Kidney (tissue), 14 donors: Measurements from ENCODE around the gene FRMD4A. TPM values are rescaled to one million over a fixed set of nuclear protein-coding genes. Genes with fewer than 3 reads are reported as not detected.

ENCODE experiments used
- DNase-seq, 5 donors: peaks; one replicate each; pipeline ENCODE4 v3.0.0-alpha.2; 2013 to 2020
- FAIRE-seq: peaks from 2 replicates; lab custom pipeline; 2012; peaks lifted over from hg19 to GRCh38; lab: Jason Lieb, UNC
- H3K27ac ChIP-seq, 2 donors: one replicate each; pipeline ENCODE4 v1.7.0; 2013; ENCODE audit warnings: low read depth in 2 of 2, low read length in 2 of 2, inconsistent platforms in 1 of 2
- H3K27me3 ChIP-seq: one replicate; pipeline ENCODE4 v1.7.1; 2013; ENCODE audit warnings: low read length, inconsistent platforms; ENCODE audit not compliant: control insufficient read depth, insufficient read depth
- H3K36me3 ChIP-seq, 3 donors: one replicate each; pipeline versions ENCODE4 v1.7.0 to v1.7.1; 2013; ENCODE audit warnings: low read length in 3 of 3, control low read depth in 1 of 3, inconsistent platforms in 1 of 3; ENCODE audit not compliant: insufficient read depth in 3 of 3, control insufficient read depth in 2 of 3
- H3K4me1 ChIP-seq, 3 donors: one replicate each; pipeline versions ENCODE4 v1.7.0 to v1.7.1; 2013; ENCODE audit warnings: low read length in 3 of 3, inconsistent platforms in 1 of 3, low read depth in 1 of 3; ENCODE audit not compliant: control insufficient read depth in 2 of 3, insufficient read depth in 2 of 3
- H3K4me3 ChIP-seq, 3 donors: one replicate each; pipeline versions ENCODE4 v1.7.0 to v1.8.1; 2013; ENCODE audit warnings: low read length in 3 of 3, control low read depth in 1 of 3, inconsistent platforms in 1 of 3
- H3K9ac ChIP-seq, 3 donors: one replicate each; pipeline versions ENCODE4 v1.7.0 to v1.7.1; 2013; ENCODE audit warnings: low read length in 3 of 3, control low read depth in 1 of 3, inconsistent platforms in 1 of 3
- H3K9me3 ChIP-seq, 3 donors: one replicate each; pipeline versions ENCODE4 v1.7.0 to v1.7.1; 2013; ENCODE audit warnings: low read length in 3 of 3, control low read depth in 1 of 3, inconsistent platforms in 1 of 3; ENCODE audit not compliant: control insufficient read depth in 2 of 3, insufficient read depth in 1 of 3
- CTCF ChIP-seq: IDR thresholded peaks from 3 replicates; pipeline ENCODE4 v1.5.1; 2012; ENCODE audit warnings: mild to moderate bottlenecking, moderate library complexity, borderline replicate concordance; ENCODE audit not compliant: insufficient read depth; ENCODE audit errors: extremely low read depth
- intact Hi-C: fragments of 100-400 bp; cut with DNase I; formaldehyde crosslinking; loops from one replicate; pipeline ENCODE4 v1.11.1; 2022
- polyA plus RNA-seq: library from polyadenylated mRNA; stranded (reverse); fragments of 350-450 nt; fragmentation: Illumina TruSeq; extraction: RNeasy Lipid Tissue Mini Kit (QIAGEN cat#74804); gene quantifications from one replicate; pipeline ENCODE4 v1.2.3, GENCODE V29; 2014; ENCODE audit warnings: low read depth, low replicate concordance; ENCODE audit not compliant: insufficient read depth
- total RNA-seq: library from RNA; stranded (reverse); fragmentation: NEBNext Ultra II Directional; extraction: Animal tissue kit (Norgen Biotek cat#: 25700); gene quantifications from one replicate; pipeline ENCODE4 v1.2.1, GENCODE V29; 2021
- donor health status: control.
- donor health status: control.
- donor health status: control.
- donor health status: control.
- donor health status: control.
- donor health status: DM: yes; HTN: yes; CAD: no.
- donor health status: Normal renal cell carcinoma (clear cell type).

Gene FRMD4A
- total and polyA plus RNA-seq, 2 donors from 2014 or later, result 16.0 to 68.2 TPM

GRCh38 chr10:14244801-14245211, 85.9 kb downstream of the FRMD4A start:
- no peaks in the 10 kb centered on the region for H3K4me1 ChIP-seq
- intact Hi-C loops, result no loop called here
- no peaks in the 10 kb centered on the region for H3K36me3 ChIP-seq
- DNase-seq (no peak), FAIRE-seq (no peak)
- H3K9ac ChIP-seq, result no peak overlapping the region
- H3K9me3 ChIP-seq, result no peaks in the 10 kb centered on the region
- H3K27me3 ChIP-seq, result no peaks in the 10 kb centered on the region
- no peak for TF ChIP-seq CTCF
- no peak overlapping the region for H3K27ac ChIP-seq
- H3K4me3 ChIP-seq, result no peak overlapping the region

GRCh38 chr10:14244147-14244546, 86.6 kb downstream of the FRMD4A start:
- intact Hi-C loops, result no loop called here
- no peak for DNase-seq
- Histone ChIP-seq H3K9ac (no peak overlapping the region), H3K36me3 (no peaks in the 10 kb centered on the region), H3K4me1 (no peaks in the 10 kb centered on the region), H3K4me3 (no peak overlapping the region), H3K27me3 (no peaks in the 10 kb centered on the region), H3K27ac (no peak overlapping the region), H3K9me3 (no peaks in the 10 kb centered on the region)
- TF ChIP-seq CTCF, result no peak
- FAIRE-seq, result no peak

DNA sequence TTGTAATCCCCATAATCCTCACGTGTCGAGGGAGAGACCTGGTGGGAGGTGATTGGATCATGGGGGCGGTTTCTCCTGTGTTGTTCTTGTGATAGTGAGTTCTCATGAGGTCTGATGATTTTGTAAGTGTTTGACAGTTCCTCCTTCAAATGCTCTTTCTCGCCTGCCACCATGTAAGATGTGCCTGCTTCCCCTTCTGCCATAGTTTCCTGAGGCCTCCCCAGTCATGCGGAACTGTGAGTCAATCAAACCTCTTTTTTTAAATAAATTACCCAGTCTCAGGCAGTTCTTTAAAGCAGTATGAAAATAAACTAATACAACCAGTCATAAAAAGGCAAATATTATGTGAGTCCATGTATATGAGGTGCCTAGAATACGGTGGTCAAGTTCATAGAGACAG, 87.5 kb downstream of the FRMD4A start:
- no peak overlapping the region for H3K9ac ChIP-seq
- DNase-seq (no peak), FAIRE-seq (no peak)
- no peaks in the 10 kb centered on the region for H3K36me3 ChIP-seq
- no peak for TF ChIP-seq CTCF
- no peaks in the 10 kb centered on the region for H3K4me1 ChIP-seq
- intact Hi-C loops, result no loop called here
- H3K4me3 ChIP-seq, result no peak overlapping the region
- H3K27me3 ChIP-seq, result no peaks in the 10 kb centered on the region
- H3K27ac ChIP-seq, result no peak overlapping the region
- H3K9me3 ChIP-seq, result no peaks in the 10 kb centered on the region

DNA sequence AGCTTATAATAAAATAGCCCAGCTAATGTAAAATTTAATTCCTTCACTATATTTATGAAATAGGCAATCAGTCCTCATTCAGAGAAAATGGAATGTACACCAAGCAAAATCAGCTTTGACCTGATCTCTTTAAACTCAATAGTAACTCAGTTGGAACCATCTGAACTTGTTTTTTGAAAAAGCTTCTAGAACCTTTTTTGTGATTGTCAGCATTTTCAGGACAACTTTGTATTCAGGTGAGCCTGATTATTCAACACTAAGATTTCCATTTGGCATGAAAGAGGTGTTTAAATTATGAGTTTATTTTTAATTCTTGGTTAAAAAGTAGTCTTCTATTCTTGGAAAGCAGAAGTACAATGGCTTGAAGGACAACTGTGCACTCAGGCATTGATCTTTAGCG, 89.5 kb downstream of the FRMD4A start:
- H3K27me3 ChIP-seq, result no peaks in the 10 kb centered on the region
- TF ChIP-seq CTCF, result no peak
- H3K4me3 ChIP-seq, result no peak overlapping the region
- H3K36me3 ChIP-seq, result no peaks in the 10 kb centered on the region
- intact Hi-C loops, result no loop called here
- H3K4me1 ChIP-seq, result no peaks in the 10 kb centered on the region
- no peak overlapping the region for H3K27ac ChIP-seq
- H3K9me3 ChIP-seq, result no peaks in the 10 kb centered on the region
- H3K9ac ChIP-seq, result no peak overlapping the region
- no peak for DNase-seq
- FAIRE-seq, result no peak
